Measurements from ENCODE around the gene CLEC12A. TPM values are rescaled to one million over a fixed set of nuclear protein-coding genes. Genes with fewer than 3 reads are reported as not detected.
"Not testable (repeated sequence)": the region's sequence is repeated elsewhere in the genome, so short reads cannot be mapped to it uniquely, and the experiment has no call there.

Gene CLEC12A
- total RNA-seq, 4 donors from 2014 or later = 0.49 to 0.98 TPM; not detected in 2

GRCh38 chr12:9975614-9976013 lies 4.4 kb downstream of the CLEC12A start:
- TF ChIP-seq, protein P1, sequence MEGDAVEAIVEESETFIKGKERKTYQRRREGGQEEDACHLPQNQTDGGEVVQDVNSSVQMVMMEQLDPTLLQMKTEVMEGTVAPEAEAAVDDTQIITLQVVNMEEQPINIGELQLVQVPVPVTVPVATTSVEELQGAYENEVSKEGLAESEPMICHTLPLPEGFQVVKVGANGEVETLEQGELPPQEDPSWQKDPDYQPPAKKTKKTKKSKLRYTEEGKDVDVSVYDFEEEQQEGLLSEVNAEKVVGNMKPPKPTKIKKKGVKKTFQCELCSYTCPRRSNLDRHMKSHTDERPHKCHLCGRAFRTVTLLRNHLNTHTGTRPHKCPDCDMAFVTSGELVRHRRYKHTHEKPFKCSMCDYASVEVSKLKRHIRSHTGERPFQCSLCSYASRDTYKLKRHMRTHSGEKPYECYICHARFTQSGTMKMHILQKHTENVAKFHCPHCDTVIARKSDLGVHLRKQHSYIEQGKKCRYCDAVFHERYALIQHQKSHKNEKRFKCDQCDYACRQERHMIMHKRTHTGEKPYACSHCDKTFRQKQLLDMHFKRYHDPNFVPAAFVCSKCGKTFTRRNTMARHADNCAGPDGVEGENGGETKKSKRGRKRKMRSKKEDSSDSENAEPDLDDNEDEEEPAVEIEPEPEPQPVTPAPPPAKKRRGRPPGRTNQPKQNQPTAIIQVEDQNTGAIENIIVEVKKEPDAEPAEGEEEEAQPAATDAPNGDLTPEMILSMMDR (IDR thresholded peaks at IDR 0.05 in 4 of 5, conservative IDR thresholded peaks at IDR 0.05 in 1 of 5) = no peak
- no peak for TF ChIP-seq POLR2A (IDR thresholded peaks at IDR 0.05)
- no peak for ATAC-seq
- H3K4me1 ChIP-seq = no peaks in the 10 kb centered on the region
- H3K27me3 ChIP-seq = no peaks in the 10 kb centered on the region
- no peak overlapping the region for H3K27ac ChIP-seq
- H3K9me3 ChIP-seq = no peaks in the 10 kb centered on the region
- H3K36me3 ChIP-seq = no peaks in the 10 kb centered on the region
- intact Hi-C loops (cut with DNase I; ENCODE audit: low total_unique reads) (no loop called here), in situ Hi-C loops (cut with MboI; ENCODE audit: low sequenced_read_pairs in 4 of 4) (no loop called here)
- DNase-seq = no peak
- no peak overlapping the region for H3K4me3 ChIP-seq

GRCh38 chr12:9976626-9977025 lies 5.4 kb downstream of the CLEC12A start:
- DNase-seq; H3K9me3 ChIP-seq; intact Hi-C loops (cut with DNase I; ENCODE audit: low total_unique reads); in situ Hi-C loops (cut with MboI; ENCODE audit: low sequenced_read_pairs in 4 of 4); H3K27me3 ChIP-seq; H3K27ac ChIP-seq; ATAC-seq; H3K4me1 ChIP-seq; H3K36me3 ChIP-seq; H3K4me3 ChIP-seq: not testable (repeated sequence)

GRCh38 chr12:9977916-9978315 lies 6.7 kb downstream of the CLEC12A start:
- intact Hi-C loops (cut with DNase I; ENCODE audit: low total_unique reads) = no loop called here
- TF ChIP-seq, protein P1 (IDR thresholded peaks at IDR 0.05 in 4 of 5, conservative IDR thresholded peaks at IDR 0.05 in 1 of 5) = no peak
- no peak for TF ChIP-seq POLR2A (IDR thresholded peaks at IDR 0.05)
- in situ Hi-C loops (cut with MboI; ENCODE audit: low sequenced_read_pairs in 4 of 4) = no loop called here
- H3K27ac ChIP-seq = no peak overlapping the region
- ATAC-seq (no peak), DNase-seq (no peak)
- H3K4me1 ChIP-seq = no peaks in the 10 kb centered on the region
- no peaks in the 10 kb centered on the region for H3K27me3 ChIP-seq
- no peak overlapping the region for H3K4me3 ChIP-seq
- no peaks in the 10 kb centered on the region for H3K36me3 ChIP-seq
- H3K9me3 ChIP-seq = no peaks in the 10 kb centered on the region

DNA sequence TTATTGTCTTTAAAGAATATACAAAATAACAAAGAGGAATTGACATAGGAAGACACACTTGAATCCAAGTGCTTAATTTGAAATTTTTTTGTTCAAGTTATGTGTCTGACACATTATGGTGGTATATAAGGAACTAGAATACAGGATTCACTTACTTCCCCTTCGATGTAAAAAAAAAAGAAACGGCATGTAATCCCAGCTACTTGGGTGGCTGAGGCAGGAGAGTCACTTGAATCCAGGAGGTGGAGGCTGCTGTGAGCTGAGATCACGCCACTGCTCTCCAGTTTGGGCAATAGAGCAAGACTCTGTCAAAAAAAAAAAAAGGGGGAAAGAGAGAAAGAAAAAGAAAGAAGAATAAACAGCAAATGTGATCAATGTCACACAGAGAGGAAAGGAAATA lies 8.9 kb downstream of the CLEC12A start:
- Histone ChIP-seq H3K27ac (no peak overlapping the region), H3K4me3 (no peak overlapping the region), H3K36me3 (no peaks in the 10 kb centered on the region), H3K4me1 (no peaks in the 10 kb centered on the region), H3K9me3 (no peaks in the 10 kb centered on the region), H3K27me3 (no peaks in the 10 kb centered on the region)
- intact Hi-C loops (cut with DNase I; ENCODE audit: low total_unique reads) = no loop called here
- DNase-seq = no peak
- TF ChIP-seq, protein P1 (IDR thresholded peaks at IDR 0.05 in 4 of 5, conservative IDR thresholded peaks at IDR 0.05 in 1 of 5) = no peak
- no peak for TF ChIP-seq POLR2A (IDR thresholded peaks at IDR 0.05)
- no peak for ATAC-seq
- in situ Hi-C loops (cut with MboI; ENCODE audit: low sequenced_read_pairs in 4 of 4) = no loop called here

GRCh38 chr12:9991876-9992275 lies 20.7 kb downstream of the CLEC12A start:
- ATAC-seq (no peak), DNase-seq (no peak)
- Histone ChIP-seq H3K27ac (no peak overlapping the region), H3K4me1 (no peaks in the 10 kb centered on the region), H3K4me3 (no peak overlapping the region), H3K9me3 (no peaks in the 10 kb centered on the region), H3K36me3 (no peaks in the 10 kb centered on the region), H3K27me3 (no peaks in the 10 kb centered on the region)
- in situ Hi-C loops (cut with MboI; ENCODE audit: low sequenced_read_pairs in 4 of 4) (no loop called here), intact Hi-C loops (cut with DNase I; ENCODE audit: low total_unique reads) (no loop called here)
- TF ChIP-seq, protein P1 (IDR thresholded peaks at IDR 0.05 in 4 of 5, conservative IDR thresholded peaks at IDR 0.05 in 1 of 5) = no peak
- TF ChIP-seq POLR2A (IDR thresholded peaks at IDR 0.05) = no peak
